ENCODE data around the gene EML6.

DNA sequence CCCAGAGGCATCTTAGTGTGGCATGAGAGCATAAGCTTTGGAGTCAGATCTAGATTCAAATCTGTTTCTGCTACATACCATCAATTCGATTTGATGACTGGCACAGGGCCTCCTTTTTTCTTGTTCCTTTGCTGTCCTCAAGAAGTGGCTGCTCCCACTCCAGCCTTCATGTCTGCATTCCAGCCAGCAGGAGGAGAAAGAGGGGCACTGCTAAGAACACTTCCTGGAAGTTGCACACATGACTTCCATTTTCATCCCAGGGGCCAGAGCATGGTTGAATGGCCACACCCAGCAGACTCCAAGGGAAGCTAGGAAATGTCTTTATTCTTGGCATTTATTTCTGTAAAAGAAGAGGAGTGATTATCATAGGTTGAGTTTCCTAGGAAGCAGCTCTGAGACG is 50.4 kb downstream of the EML6 start:
- TF ChIP-seq CTCF (IDR thresholded peaks at IDR 0.05; ENCODE audit: low read depth, low read length): no peak
- TF ChIP-seq, protein P1, sequence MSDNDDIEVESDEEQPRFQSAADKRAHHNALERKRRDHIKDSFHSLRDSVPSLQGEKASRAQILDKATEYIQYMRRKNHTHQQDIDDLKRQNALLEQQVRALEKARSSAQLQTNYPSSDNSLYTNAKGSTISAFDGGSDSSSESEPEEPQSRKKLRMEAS (IDR thresholded peaks at IDR 0.05; ENCODE audit: low read depth, low read length): no peak
- TF ChIP-seq POLR2A (IDR thresholded peaks at IDR 0.05; ENCODE audit: extremely low read depth, insufficient read length): no peak
- no peak for TF ChIP-seq MYC (IDR thresholded peaks at IDR 0.05; ENCODE audit: low read depth, low read length)
